Small intestine (tissue), 16 donors: ENCODE results near the gene AGAP6. TPM values are rescaled to one million over a fixed set of nuclear protein-coding genes. Genes with fewer than 3 reads are reported as not detected.
"Not testable (repeated sequence)": the region's sequence is repeated elsewhere in the genome, so short reads cannot be mapped to it uniquely, and the experiment has no call there.

ENCODE experiments used
- DNase-seq, 2 donors: peaks; one replicate each; pipeline versions ENCODE4 v3.0.0 to v3.0.0-alpha.2; 2013
- FAIRE-seq: peaks from 2 replicates; lab custom pipeline; 2012; peaks lifted over from hg19 to GRCh38; lab: Jason Lieb, UNC
- H3K27ac ChIP-seq, 3 donors: one replicate each; pipeline ENCODE4 v1.5.1; 2013; ENCODE audit warnings: low read length in 2 of 3, mild to moderate bottlenecking in 2 of 3, control low read depth in 1 of 3, inconsistent platforms in 1 of 3, low read depth in 1 of 3, moderate library complexity in 1 of 3
- H3K27me3 ChIP-seq, 3 donors: one replicate each; pipeline ENCODE4 v1.6.1; 2013; ENCODE audit warnings: low read length in 3 of 3, inconsistent platforms in 1 of 3; ENCODE audit not compliant: control insufficient read depth in 3 of 3, insufficient read depth in 3 of 3
- H3K36me3 ChIP-seq, 3 donors: one replicate each; pipeline ENCODE4 v1.6.1; 2013; ENCODE audit warnings: low read length in 3 of 3, inconsistent platforms in 1 of 3, low read depth in 1 of 3, mild to moderate bottlenecking in 1 of 3, moderate library complexity in 1 of 3; ENCODE audit not compliant: control insufficient read depth in 3 of 3, insufficient read depth in 2 of 3
- H3K4me1 ChIP-seq, 3 donors: one replicate each; pipeline ENCODE4 v1.6.1; 2013; ENCODE audit warnings: low read length in 2 of 3, inconsistent platforms in 1 of 3, low read depth in 1 of 3, mild to moderate bottlenecking in 1 of 3, moderate library complexity in 1 of 3; ENCODE audit not compliant: control insufficient read depth in 3 of 3, insufficient read depth in 2 of 3
- H3K4me3 ChIP-seq, 3 donors: one replicate each; pipeline ENCODE4 v1.5.1; 2013; ENCODE audit warnings: low read length in 3 of 3, control low read depth in 1 of 3, inconsistent platforms in 1 of 3, low read depth in 1 of 3, mild to moderate bottlenecking in 1 of 3, moderate library complexity in 1 of 3
- H3K9me3 ChIP-seq, 2 donors: one replicate each; pipeline ENCODE4 v1.6.1; 2013; ENCODE audit warnings: low read depth in 1 of 2, low read length in 1 of 2; ENCODE audit not compliant: control insufficient read depth in 2 of 2, insufficient read depth in 1 of 2
- WGBS, 3 donors: extraction: QIAGEN DNeasy Blood & Tissue Kit; methylation state at CpG; one replicate each; pipeline ENCODE4 v1.1.7; 2013; 5-methylcytosine and 5-hydroxymethylcytosine counted together
- long read RNA-seq, 10 donors: transcript quantifications; one replicate each; lab custom pipeline, GENCODE V29; 2026
- polyA plus RNA-seq, 4 donors: library from polyadenylated mRNA; stranded (reverse) in 3 of 4; unstranded in 1 of 4; fragments of 200-250 nt in 3 of 4; fragments of 120-200 nt in 1 of 4; gene quantifications; one replicate each; pipeline versions ENCODE4 v1.2.1 to v1.2.3, GENCODE V29; 2013
- donor health status: healthy with polysubstance abuse.
- donor health status: control.
- donor health status: control.
- donor health status: Bipolar disorder and iron deficiency.
- donor health status: healthy.

The AGAP6 gene
- polyA plus RNA-seq, result 10 to 100 TPM in 3 of 4 donors, 1 to 10 TPM in 1; 8.7 to 34.4 (median 17.4) TPM
- long read RNA-seq, donor 1, partial matches to known transcripts, result 18 of 19 reads
- long read RNA-seq, donor 1, other reads (novel, unspliced or antisense), result 0 of 19 reads
- long read RNA-seq, donor 2, partial matches to known transcripts, result 0 of 1 reads
- long read RNA-seq, donor 2, other reads (novel, unspliced or antisense), result 0 of 1 reads
- long read RNA-seq, donor 3, partial matches to known transcripts, result 0 of 3 reads
- long read RNA-seq, donor 3, other reads (novel, unspliced or antisense), result 0 of 3 reads
- long read RNA-seq, donor 4, result 0 reads
- long read RNA-seq, donor 5, partial matches to known transcripts, result 0 of 1 reads
- long read RNA-seq, donor 5, other reads (novel, unspliced or antisense), result 0 of 1 reads
- long read RNA-seq, donor 6, partial matches to known transcripts, result 0 of 2 reads
- long read RNA-seq, donor 6, other reads (novel, unspliced or antisense), result 0 of 2 reads
- long read RNA-seq, donor 7, result 0 reads
- long read RNA-seq, donor 8, result 0 reads
- long read RNA-seq, donor 9, partial matches to known transcripts, result 6 of 6 reads
- long read RNA-seq, donor 9, other reads (novel, unspliced or antisense), result 0 of 6 reads
- long read RNA-seq, donor 10, partial matches to known transcripts, result 0 of 2 reads
- long read RNA-seq, donor 10, other reads (novel, unspliced or antisense), result 0 of 2 reads

DNA sequence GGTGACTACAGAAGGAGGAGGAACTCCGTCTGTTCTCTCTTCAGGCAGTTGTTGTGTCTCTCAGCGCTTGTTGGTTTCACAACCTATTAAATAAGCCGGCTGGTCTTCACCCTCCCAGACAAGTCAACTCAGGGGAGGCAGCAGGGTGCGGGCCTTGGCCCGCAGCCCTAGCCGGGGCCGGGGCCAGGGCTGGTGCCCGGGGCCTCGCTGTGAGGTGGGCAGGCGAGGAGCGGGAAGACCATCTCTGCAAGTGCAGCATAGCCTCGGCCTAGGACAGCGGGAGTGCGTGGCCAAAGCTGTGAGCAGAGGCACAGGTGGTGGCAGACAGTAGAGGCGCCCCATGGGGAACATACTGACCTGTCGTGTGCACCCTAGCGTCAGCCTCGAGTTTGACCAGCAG is at the start of gene AGAP6:
AGAP6 (plus strand) TSS at position 31 of the 400 bp plus-strand sequence; CDS start at position 341, 310 bp downstream.
- 90 to 95% (median 92%) methylated on average over 8 to 17 of the region's 18 CpGs for WGBS, 3 donors
- H3K27me3 ChIP-seq, H3K36me3 ChIP-seq, FAIRE-seq, H3K9me3 ChIP-seq, H3K27ac ChIP-seq, DNase-seq, H3K4me3 ChIP-seq, H3K4me1 ChIP-seq: not testable (repeated sequence)

DNA sequence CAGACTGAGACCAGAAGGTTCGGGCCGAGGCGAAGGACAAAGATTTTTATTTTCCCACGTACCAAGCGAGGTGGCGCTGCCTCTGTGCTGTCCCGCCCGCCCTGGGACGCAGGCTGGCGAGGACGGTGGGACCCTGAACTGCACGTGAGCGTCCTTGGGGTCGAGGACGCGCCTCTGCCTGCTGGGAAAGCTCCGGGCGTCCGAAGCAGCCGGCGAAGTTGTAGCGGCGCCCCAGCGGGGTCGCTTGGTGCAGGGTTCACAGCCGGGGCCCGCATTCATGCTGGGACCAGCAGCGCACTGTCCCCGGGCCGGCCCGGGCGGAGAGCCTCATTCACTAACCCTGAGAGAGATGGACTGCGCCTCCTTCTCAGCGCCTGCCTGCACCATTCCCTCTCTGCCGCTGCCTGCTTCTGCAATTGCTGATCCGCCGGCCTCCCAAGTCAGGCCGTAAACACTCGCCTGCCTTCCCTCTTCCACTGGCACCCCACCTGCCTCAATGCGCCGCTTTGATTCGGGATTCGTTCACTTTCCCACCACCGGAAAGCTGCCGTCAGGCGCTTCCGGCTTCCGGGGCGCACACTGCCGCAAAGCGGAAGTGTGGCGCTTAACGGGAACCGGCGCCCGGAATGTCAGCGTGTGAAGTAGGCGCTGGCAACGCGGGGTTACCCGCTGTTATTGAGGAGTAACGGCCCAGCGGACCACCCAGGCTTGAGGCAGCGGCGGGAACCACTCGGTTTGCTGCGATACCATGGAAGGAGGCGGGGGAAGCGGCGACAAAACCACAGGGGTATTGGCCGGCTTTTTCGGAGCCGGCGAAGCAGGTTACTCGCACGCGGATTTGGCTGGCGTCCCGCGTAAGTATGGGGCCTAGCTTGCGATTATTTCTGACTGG is 46.5 kb upstream of the AGAP6 start, which contains the start of the genes PARG and TIMM23B:
PARG (minus strand) TSS at position 581 of the 892 bp plus-strand sequence; CDS start at position 279, 302 bp downstream.
TIMM23B (plus strand) TSS at position 607 of the 892 bp plus-strand sequence; CDS start at position 749, 142 bp downstream.
- H3K9me3 ChIP-seq, FAIRE-seq, H3K36me3 ChIP-seq, H3K4me1 ChIP-seq, H3K27me3 ChIP-seq: not testable (repeated sequence)
- WGBS, 3 donors, result 0 to 1% (median 0%) methylated on average over 70 to 81 of the region's 81 CpGs
- peak; percentile 81 to 87 for DNase-seq
- Histone ChIP-seq H3K27ac (peak within 1 kb of the TSS; percentile 42 to 67 (median 55)), H3K4me3 (peak within 1 kb of the TSS; percentile 69 to 78 (median 77))

DNA sequence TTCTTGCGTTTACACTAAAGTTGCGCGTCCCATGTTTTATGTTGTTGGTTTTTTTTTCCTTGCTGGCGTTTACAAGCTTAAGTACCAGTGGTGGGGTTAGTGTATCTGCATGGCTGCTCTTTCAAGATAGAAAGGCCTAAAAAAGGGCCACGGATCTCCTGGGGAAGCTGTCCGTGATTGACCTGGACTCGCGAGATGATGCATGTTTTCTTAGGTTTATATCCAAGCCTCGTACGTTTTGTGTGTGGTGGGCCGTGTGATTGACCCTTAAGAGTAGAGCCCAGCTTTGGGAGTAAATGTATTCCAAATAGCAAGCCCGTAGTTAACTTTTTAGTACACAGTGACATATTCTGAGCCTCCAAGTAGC is 45.9 kb upstream of the AGAP6 start:
- H3K4me3 ChIP-seq, result peak overlapping the region; percentile 69 to 78 (median 77)
- not testable (repeated sequence) for H3K4me1 ChIP-seq, H3K27me3 ChIP-seq, H3K36me3 ChIP-seq, H3K9me3 ChIP-seq, FAIRE-seq
- DNase-seq, result peak in 1 of 2 donors; percentile 18
- WGBS, 3 donors, result 0 to 2% (median 1%) methylated on average over 12 of the region's 12 CpGs
- H3K27ac ChIP-seq, result peak overlapping the region; percentile 20 to 52 (median 29)

DNA sequence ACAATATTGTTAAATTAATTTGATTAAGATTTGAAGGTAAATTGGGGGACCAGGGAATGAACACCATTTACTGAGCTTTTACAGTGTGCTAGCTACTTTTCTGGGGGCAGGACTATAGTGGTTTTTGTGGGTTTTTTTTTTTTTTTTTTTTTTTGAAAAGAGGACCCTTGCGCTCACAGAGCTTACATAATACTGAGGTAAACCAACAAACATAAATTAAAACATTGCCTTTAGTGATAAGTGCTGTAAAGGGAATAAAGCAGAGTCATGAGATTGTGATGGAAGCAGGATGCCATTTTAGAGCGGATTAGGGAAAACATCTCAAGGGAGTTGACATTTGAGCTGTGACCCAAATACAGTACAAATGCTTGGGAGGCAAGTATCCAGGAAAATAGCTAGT is 44.6 kb upstream of the AGAP6 start:
- H3K9me3 ChIP-seq, H3K4me3 ChIP-seq, H3K4me1 ChIP-seq, H3K36me3 ChIP-seq, H3K27ac ChIP-seq, DNase-seq, FAIRE-seq, H3K27me3 ChIP-seq: not testable (repeated sequence)
- WGBS, 3 donors, result 88 to 97% (median 88%) methylated on average over 2 of the region's 2 CpGs

DNA sequence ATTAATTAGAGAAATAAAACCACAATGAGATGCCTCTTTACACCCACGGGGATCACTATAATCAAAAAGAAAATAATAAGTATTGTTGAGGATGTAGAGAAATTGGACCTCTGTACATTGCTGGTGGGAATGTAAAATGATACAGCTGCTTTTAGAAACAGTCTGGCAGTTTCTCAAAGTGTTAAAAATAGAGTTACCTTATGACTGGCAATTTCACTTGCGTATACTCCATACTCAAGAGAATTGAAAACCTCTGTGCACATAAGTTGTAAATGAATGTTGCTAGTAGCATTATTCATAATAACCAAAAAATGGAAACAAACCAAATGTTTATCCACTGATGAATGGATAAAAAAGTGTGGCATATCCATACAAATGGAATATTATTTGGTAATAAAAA is 40.1 kb upstream of the AGAP6 start:
- H3K4me3 ChIP-seq, H3K9me3 ChIP-seq, DNase-seq, FAIRE-seq, H3K27me3 ChIP-seq, H3K4me1 ChIP-seq, H3K27ac ChIP-seq, H3K36me3 ChIP-seq: not testable (repeated sequence)
- 75 to 92% (median 86%) methylated on average over 1 of the region's 2 CpGs for WGBS, 3 donors

DNA sequence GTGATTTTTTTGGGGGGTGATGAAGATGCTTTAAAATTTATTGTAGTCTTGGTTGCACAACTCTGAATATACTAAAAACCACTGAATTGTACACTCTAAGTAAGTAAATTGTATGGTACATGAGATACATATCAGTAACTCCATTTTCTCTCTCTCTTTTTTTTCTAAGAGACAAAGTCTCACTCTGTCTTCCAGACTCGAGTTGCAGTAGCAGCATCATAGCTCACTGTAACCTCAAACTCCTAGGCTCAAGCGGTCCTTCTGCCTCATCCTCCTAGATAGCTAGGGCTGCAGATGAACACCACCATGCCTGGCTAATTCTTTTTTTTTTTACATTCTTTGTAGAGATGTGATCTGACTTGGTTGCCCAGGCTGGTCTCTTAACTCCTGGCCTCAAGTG is 39.5 kb upstream of the AGAP6 start:
- not testable (repeated sequence) for H3K4me1 ChIP-seq, H3K27ac ChIP-seq, H3K27me3 ChIP-seq, H3K36me3 ChIP-seq, H3K9me3 ChIP-seq, FAIRE-seq, H3K4me3 ChIP-seq, DNase-seq
- 92 to 98% (median 98%) methylated on average over 2 of the region's 2 CpGs for WGBS, 3 donors

GRCh38 chr10:49952006-49952405 is 36.2 kb upstream of the AGAP6 start:
- not testable (repeated sequence) for H3K36me3 ChIP-seq, H3K27ac ChIP-seq, H3K4me1 ChIP-seq, DNase-seq, FAIRE-seq, H3K9me3 ChIP-seq, H3K4me3 ChIP-seq, H3K27me3 ChIP-seq
- WGBS, 3 donors, result 72 to 84% (median 75%) methylated on average over 3 of the region's 3 CpGs

DNA sequence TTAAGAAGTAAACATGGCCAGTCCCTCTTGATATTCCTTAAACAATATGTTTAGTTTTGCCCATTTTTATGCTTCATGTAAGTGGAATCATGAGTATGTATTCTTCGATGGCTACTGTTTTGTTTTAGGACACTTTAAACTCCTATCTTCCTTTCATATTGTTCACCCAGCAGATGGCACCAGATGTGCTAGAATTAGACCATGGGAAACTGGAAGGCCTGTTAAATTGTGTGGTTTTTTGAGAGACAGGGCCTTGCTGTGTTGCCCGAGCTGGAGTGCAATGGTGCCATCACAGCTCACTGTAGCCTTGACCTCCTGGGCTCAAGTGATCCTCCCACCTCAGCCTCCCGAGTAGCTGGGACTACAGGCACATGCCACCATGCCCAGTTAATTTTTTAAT is 35.1 kb upstream of the AGAP6 start:
- not testable (repeated sequence) for H3K4me3 ChIP-seq, H3K27me3 ChIP-seq, H3K36me3 ChIP-seq, H3K4me1 ChIP-seq, FAIRE-seq, H3K27ac ChIP-seq, DNase-seq, H3K9me3 ChIP-seq
- WGBS, 3 donors, result 63 to 84% (median 76%) methylated on average over 3 of the region's 3 CpGs
